Activated CD4-positive, alpha-beta T cell treated with anti-CD3 and anti-CD28 coated beads, Interleukin-2, amount 50 U/mL, for 24 hours (primary cell): Measurements from ENCODE around the gene TMEM126B.

ENCODE experiments used
- DNase-seq, 2 donors: peaks; one replicate each; pipeline ENCODE4 v3.0.0-alpha.2; 2020; ENCODE audit warnings: low read depth in 1 of 2, low spot score in 1 of 2

TMEM126B gene

GRCh38 chr11:85682330-85683305, 54.2 kb downstream of the TMEM126B start:
- DNase-seq, result peak; percentile 26 to 41

GRCh38 chr11:85685125-85685819, 56.9 kb downstream of the TMEM126B start:
- no peak for DNase-seq

GRCh38 chr11:85685820-85686459, 57.5 kb downstream of the TMEM126B start, which contains the start of gene CCDC89:
Gene CCDC89, minus strand, starts transcription at chr11:85686195. Its CDS starts 65 bp downstream, at chr11:85686130.
- DNase-seq, result no peak
